ENCODE data around the gene CACNA2D1.

DNA sequence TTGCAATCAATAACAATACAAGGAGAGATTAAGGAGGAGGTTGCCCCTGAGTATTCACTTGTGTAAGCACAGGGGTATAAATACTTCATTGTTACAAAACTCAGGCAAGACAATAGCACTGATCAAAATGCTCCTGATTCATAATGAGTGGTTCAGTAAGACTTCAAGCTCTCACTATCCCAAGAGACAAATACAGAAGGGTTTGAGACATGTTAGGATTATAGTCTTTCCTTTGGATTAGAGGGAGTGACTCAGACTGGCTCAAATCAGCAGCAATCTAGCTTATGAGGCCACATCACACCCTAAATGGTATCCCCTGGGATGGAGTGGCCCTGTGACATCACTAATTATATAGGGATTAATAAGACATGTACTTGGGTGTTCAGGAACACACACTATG, 506.5 kb downstream of the CACNA2D1 start:
- no peak for TF ChIP-seq EZH2 (IDR thresholded peaks at IDR 0.05; ENCODE audit: low read length, missing control alignments)
- TF ChIP-seq, protein P1, sequence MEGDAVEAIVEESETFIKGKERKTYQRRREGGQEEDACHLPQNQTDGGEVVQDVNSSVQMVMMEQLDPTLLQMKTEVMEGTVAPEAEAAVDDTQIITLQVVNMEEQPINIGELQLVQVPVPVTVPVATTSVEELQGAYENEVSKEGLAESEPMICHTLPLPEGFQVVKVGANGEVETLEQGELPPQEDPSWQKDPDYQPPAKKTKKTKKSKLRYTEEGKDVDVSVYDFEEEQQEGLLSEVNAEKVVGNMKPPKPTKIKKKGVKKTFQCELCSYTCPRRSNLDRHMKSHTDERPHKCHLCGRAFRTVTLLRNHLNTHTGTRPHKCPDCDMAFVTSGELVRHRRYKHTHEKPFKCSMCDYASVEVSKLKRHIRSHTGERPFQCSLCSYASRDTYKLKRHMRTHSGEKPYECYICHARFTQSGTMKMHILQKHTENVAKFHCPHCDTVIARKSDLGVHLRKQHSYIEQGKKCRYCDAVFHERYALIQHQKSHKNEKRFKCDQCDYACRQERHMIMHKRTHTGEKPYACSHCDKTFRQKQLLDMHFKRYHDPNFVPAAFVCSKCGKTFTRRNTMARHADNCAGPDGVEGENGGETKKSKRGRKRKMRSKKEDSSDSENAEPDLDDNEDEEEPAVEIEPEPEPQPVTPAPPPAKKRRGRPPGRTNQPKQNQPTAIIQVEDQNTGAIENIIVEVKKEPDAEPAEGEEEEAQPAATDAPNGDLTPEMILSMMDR (conservative IDR thresholded peaks at IDR 0.05 in 1 of 2, IDR thresholded peaks at IDR 0.05 in 1 of 2; ENCODE audit: low read depth in 1 of 2, low read length in 2 of 2), result no peak

All from fibroblast of lung (primary cell).